MCF 10A (cell line): Measurements from ENCODE around the gene PEF1. TPM values are rescaled to one million over a fixed set of nuclear protein-coding genes. Genes with fewer than 3 reads are reported as not detected.

Source experiments
- BruUV-seq: library from RNA; stranded (reverse); fragments of 400-500 nt; replicated peaks from 2 replicates; lab custom pipeline; 2021; lab: Mats Ljungman, UMichigan
- CTCF ChIA-PET: fragments of 300-600 bp; sonication (Branson Sonifier 250); formaldehyde crosslinking; extraction: SDS; loops from one replicate; lab custom pipeline; 2021; ENCODE audit warnings: antibody characterized with exemption, inconsistent platforms; lab: Yijun Ruan, JAX
- POLR2A ChIA-PET: fragments of 300-600, 350-650 bp; sonication (Branson Sonifier 250); formaldehyde crosslinking; extraction: SDS; loops from one replicate; lab custom pipeline; 2020; ENCODE audit warnings: antibody characterized with exemption, inconsistent platforms; lab: Yijun Ruan, JAX
- DNase-seq: peaks from one replicate; pipeline ENCODE4 v3.0.0-alpha.2; 2018; ENCODE audit not compliant: unreplicated experiment
- H3K27ac Mint-ChIP-seq: one replicate; pipeline ENCODE4 v1.8.0; 2022; ENCODE audit warnings: mild to moderate bottlenecking, low read depth, mixed read lengths; ENCODE audit not compliant: unreplicated experiment
- H3K27me3 Mint-ChIP-seq: one replicate; pipeline ENCODE4 v1.8.0; 2022; ENCODE audit warnings: mixed read lengths; ENCODE audit not compliant: insufficient read depth, unreplicated experiment
- H3K36me3 Mint-ChIP-seq: one replicate; pipeline ENCODE4 v1.8.0; 2022; ENCODE audit warnings: mild to moderate bottlenecking, moderate library complexity, mixed read lengths; ENCODE audit not compliant: insufficient read depth, unreplicated experiment
- H3K4me1 Mint-ChIP-seq: one replicate; pipeline ENCODE4 v1.8.0; 2022; ENCODE audit warnings: mixed read lengths; ENCODE audit not compliant: insufficient read depth, unreplicated experiment
- H3K4me3 Mint-ChIP-seq: one replicate; pipeline ENCODE4 v1.8.0; 2022; ENCODE audit warnings: mild to moderate bottlenecking, moderate library complexity, mixed read lengths; ENCODE audit not compliant: unreplicated experiment
- H3K9me3 Mint-ChIP-seq: one replicate; pipeline ENCODE4 v1.8.0; 2022; ENCODE audit warnings: mixed read lengths; ENCODE audit not compliant: unreplicated experiment
- intact Hi-C: fragments of 100-400 bp; cut with micrococcal nuclease; formaldehyde crosslinking; loops from 2 replicates; pipeline ENCODE4 v1.14.1; 2022
- total RNA-seq: library from RNA; stranded (reverse); gene quantifications from 2 replicates; pipeline ENCODE4 v1.2.3, GENCODE V29; 2022
- TF ChIP-seq, protein P1 (sequence below): fragments of 200-600 bp; IDR thresholded peaks from one replicate; pipeline ENCODE4 v1.8.0; 2022; ENCODE audit warnings: antibody characterized with exemption, mild to moderate bottlenecking; ENCODE audit not compliant: unreplicated experiment

PEF1 gene
- total RNA-seq, 1 experiment from 2014 or later = 61.1 TPM

GRCh38 chr1:31600641-31601040 lies 44.0 kb downstream of the PEF1 start:
- H3K27ac Mint-ChIP-seq = no peak overlapping the region
- no peaks in the 10 kb centered on the region for H3K36me3 Mint-ChIP-seq
- no peak for DNase-seq
- no TSS peak for BruUV-seq
- intact Hi-C loops = no loop called here
- TF ChIP-seq, protein P1, sequence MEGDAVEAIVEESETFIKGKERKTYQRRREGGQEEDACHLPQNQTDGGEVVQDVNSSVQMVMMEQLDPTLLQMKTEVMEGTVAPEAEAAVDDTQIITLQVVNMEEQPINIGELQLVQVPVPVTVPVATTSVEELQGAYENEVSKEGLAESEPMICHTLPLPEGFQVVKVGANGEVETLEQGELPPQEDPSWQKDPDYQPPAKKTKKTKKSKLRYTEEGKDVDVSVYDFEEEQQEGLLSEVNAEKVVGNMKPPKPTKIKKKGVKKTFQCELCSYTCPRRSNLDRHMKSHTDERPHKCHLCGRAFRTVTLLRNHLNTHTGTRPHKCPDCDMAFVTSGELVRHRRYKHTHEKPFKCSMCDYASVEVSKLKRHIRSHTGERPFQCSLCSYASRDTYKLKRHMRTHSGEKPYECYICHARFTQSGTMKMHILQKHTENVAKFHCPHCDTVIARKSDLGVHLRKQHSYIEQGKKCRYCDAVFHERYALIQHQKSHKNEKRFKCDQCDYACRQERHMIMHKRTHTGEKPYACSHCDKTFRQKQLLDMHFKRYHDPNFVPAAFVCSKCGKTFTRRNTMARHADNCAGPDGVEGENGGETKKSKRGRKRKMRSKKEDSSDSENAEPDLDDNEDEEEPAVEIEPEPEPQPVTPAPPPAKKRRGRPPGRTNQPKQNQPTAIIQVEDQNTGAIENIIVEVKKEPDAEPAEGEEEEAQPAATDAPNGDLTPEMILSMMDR = no peak
- POLR2A ChIA-PET = no interaction called here
- no peaks in the 10 kb centered on the region for H3K9me3 Mint-ChIP-seq
- CTCF ChIA-PET = no interaction called here
- H3K4me3 Mint-ChIP-seq = no peak overlapping the region
- H3K27me3 Mint-ChIP-seq = peaks cover 10% of the 10 kb centered on the region
- no peaks in the 10 kb centered on the region for H3K4me1 Mint-ChIP-seq

DNA sequence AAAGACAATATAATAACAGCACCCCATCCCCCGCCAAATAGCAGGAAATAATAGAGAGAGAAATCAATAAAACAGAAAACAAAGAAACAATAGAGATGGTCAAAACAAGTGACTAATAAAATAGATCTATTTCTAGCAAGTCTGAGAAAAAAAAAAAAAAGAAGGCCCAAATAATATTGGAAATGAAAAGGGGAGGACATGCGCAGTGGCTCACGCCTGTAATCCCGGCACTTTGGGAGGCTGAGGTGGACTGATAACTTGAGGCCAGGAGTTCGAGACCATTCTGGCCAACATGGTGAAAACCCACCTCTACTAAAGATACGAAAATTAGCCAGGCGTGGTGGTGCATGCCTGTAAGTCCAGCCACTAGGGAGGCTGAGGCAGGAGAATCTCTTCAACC lies 45.7 kb downstream of the PEF1 start:
- no peaks in the 10 kb centered on the region for H3K36me3 Mint-ChIP-seq
- peaks cover 10% of the 10 kb centered on the region for H3K27me3 Mint-ChIP-seq
- H3K9me3 Mint-ChIP-seq = no peaks in the 10 kb centered on the region
- no peak overlapping the region for H3K27ac Mint-ChIP-seq
- TF ChIP-seq, protein P1 = no peak
- POLR2A ChIA-PET = no interaction called here
- H3K4me1 Mint-ChIP-seq = no peaks in the 10 kb centered on the region
- intact Hi-C loops = no loop called here
- no TSS peak for BruUV-seq
- H3K4me3 Mint-ChIP-seq = no peak overlapping the region
- CTCF ChIA-PET = interaction anchor here (0.6 to 1.4 kb wide), 3 partner anchors 20 to 34 kb away, joined by 3 to 9 read pairs (median 4); no protein-coding TSS in a partner anchor
- DNase-seq = no peak

DNA sequence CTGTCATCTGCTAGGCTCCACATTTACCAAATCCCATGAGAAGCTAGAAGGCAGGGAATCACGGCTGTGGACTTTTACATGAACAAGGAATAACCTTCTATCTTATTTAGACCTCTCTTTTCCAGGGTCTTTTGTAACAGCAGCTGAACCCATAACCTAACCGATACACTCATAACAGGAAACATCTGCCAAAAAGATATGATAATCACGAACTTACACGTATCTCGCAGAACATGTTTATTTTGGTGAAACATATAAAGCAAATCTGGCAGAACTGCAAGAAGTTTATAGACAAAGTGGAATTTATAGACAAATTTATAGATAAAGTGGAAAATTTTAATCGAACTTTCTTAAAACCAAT lies 48.0 kb downstream of the PEF1 start:
- Mint-ChIP-seq H3K9me3 (no peaks in the 10 kb centered on the region), H3K4me1 (peaks cover 7% of the 10 kb centered on the region), H3K27me3 (peaks cover 10% of the 10 kb centered on the region), H3K36me3 (no peaks in the 10 kb centered on the region), H3K27ac (no peak overlapping the region), H3K4me3 (no peak overlapping the region)
- no TSS peak for BruUV-seq
- intact Hi-C loops = no loop called here
- POLR2A ChIA-PET = interaction anchor here (0.8 to 2.2 kb wide), 4 partner anchors 22 to 105 kb away, joined by 3 to 6 read pairs (median 4); no protein-coding TSS in a partner anchor
- TF ChIP-seq, protein P1 = no peak
- DNase-seq = no peak
- CTCF ChIA-PET = interaction anchor here (0.7 to 2.6 kb wide), 6 partner anchors 11 to 192 kb away, joined by 3 to 15 read pairs (median 4); no protein-coding TSS in a partner anchor

DNA sequence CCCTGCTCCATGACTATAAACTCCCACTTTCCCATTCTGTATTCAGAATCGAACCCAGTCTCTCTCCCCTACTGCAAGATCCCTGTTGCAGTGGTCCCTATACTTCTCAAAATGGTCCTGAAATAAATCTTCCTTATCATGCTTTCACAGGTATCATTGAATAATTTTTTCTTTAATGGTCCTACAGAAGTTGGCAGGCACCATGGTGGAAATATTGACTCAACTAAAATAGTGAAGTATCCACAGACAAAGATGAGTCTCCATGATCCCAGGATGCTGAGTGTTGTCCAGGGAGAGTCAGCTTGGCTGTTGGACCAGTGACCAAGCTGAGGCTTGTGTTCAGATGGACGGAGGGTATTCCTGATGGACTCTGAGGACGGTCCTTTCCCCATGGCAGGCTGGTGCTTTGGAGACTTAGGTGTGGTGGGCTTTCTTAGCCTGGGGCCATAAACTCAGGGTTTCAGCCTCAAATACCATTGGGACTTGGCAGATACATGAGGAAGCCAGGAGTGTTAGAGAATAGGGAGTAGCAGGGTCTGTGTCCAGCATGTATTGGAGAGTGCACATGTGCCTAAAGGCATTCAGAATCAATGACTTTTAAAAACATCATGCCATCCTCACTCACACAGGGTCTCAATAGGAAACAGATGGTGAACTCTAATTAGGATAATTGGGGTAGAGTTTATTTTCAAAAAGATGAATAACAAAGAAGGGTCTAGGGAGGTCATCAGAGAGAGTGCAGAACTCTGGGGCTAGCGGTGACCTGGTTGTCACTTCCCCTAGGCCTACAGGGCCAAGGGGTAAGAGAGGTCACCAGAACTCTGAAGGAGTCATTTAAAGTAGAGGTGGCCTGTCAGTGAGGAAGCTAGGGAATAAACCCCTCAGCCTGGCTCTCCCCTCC lies 48.6 kb downstream of the PEF1 start:
- intact Hi-C loops = no loop called here

More for the DNA sequence above, 48.6 kb downstream of the PEF1 start:
- CTCF ChIA-PET = interaction anchor here (0.7 to 2.6 kb wide), 7 partner anchors 11 to 193 kb away, joined by 3 to 15 read pairs (median 3); no protein-coding TSS in a partner anchor
- Mint-ChIP-seq H3K27ac (no peak overlapping the region), H3K4me1 (peaks cover 11% of the 10 kb centered on the region), H3K9me3 (no peaks in the 10 kb centered on the region), H3K4me3 (no peak overlapping the region), H3K27me3 (peaks cover 10% of the 10 kb centered on the region), H3K36me3 (no peaks in the 10 kb centered on the region)
- POLR2A ChIA-PET = interaction anchor here (1.3 to 2.2 kb wide), 2 partner anchors 21 to 42 kb away, joined by 4 to 6 read pairs; no protein-coding TSS in a partner anchor
- TF ChIP-seq, protein P1 = no peak
- no TSS peak for BruUV-seq
- no peak for DNase-seq
